ENCODE data around the gene RAB27B.
A peak's percentile ranks its signal among the peaks of the same experiment; 100 is the strongest.
"Not testable (repeated sequence)": the region's sequence is repeated elsewhere in the genome, so short reads cannot be mapped to it uniquely, and the experiment has no call there.

The RAB27B gene

DNA sequence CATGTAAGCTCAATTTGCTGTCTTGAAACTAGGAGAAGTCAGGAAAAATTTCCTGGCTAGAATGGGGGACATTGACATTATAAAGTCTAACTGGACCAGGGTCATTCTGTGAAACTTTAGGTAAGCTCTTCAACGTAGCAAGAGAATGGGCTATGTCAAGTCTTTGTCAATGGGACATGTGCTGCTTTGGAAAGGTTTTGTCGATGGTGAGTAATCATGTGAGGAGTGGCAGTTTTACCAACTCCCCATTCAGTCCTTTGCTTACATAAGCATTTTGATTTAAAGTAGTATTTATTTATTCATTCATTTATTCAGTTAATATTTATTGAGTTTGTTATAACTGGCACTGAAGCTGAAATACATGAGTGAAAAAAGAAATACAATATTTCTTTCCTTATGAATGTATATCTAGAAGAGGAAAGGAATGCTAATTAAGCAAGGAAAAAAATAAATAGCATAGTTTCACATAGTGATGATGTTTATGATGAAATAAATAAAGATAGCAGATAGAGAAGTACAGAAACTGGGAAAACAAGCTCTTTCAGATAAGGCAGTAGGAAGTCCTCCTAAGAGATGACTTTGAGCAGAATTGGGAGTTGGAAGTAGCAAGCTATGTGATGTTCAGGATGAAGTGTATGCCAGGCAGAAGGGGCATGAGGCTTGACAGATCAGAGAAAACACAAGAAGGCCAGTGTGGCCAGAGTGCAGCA, 25.4 kb upstream of the RAB27B start:
- ATAC-seq (replicated peaks) = no peak
- no peak overlapping the region for H3K27ac Mint-ChIP-seq

GRCh38 chr18:54805571-54806334, 22.5 kb upstream of the RAB27B start:
- Mint-ChIP-seq H3K27ac (no peak overlapping the region), H3K4me1 (ENCODE audit: low read depth in 2 of 2) (peaks cover 4% of the 10 kb centered on the region in 2 donors), H3K9me3 (peaks cover 0 to 5% of the 10 kb centered on the region in 2 donors), H3K27me3 (peaks cover 0 to 10% of the 10 kb centered on the region in 2 donors), H3K4me3 (no peak overlapping the region), H3K36me3 (ENCODE audit: insufficient read depth) (no peaks in the 10 kb centered on the region)
- no peak for DNase-seq
- peak; percentile 73 for ATAC-seq (replicated peaks)

More for the DNA sequence above, 25.4 kb upstream of the RAB27B start:
- H3K27me3 Mint-ChIP-seq = peaks cover 0 to 10% of the 10 kb centered on the region in 2 donors
- no peaks in the 10 kb centered on the region for H3K36me3 Mint-ChIP-seq (ENCODE audit: insufficient read depth)
- H3K9me3 Mint-ChIP-seq = peaks cover 0 to 5% of the 10 kb centered on the region in 2 donors
- H3K4me3 Mint-ChIP-seq = no peak overlapping the region
- H3K4me1 Mint-ChIP-seq (ENCODE audit: low read depth in 2 of 2) = peaks cover 4% of the 10 kb centered on the region in 2 donors
- no peak for DNase-seq

DNA sequence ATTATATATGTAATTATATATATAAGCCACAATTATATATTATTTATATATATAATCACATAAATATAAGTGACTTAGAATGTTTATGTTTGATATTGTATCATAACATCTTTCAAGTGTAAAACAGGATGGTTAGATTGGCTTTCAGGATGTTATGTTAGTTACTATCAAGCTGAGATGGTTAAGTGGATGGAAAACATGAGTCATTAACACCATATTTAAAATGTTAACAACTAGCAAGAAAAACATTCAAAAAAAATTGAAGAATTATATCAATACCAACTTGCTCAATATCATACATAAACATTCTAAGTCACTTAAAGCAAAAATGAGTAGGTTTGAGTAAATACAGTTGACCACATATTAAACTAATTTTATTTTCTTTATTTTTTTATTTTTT, 21.8 kb upstream of the RAB27B start:
- peak; percentile 21 for ATAC-seq (replicated peaks)
- H3K9me3 Mint-ChIP-seq = peaks cover 0 to 5% of the 10 kb centered on the region in 2 donors
- no peak overlapping the region for H3K4me3 Mint-ChIP-seq
- H3K36me3 Mint-ChIP-seq (ENCODE audit: insufficient read depth) = no peaks in the 10 kb centered on the region
- H3K27me3 Mint-ChIP-seq = peaks cover 0 to 10% of the 10 kb centered on the region in 2 donors
- no peak overlapping the region for H3K27ac Mint-ChIP-seq
- DNase-seq = no peak
- H3K4me1 Mint-ChIP-seq (ENCODE audit: low read depth in 2 of 2) = peaks cover 4% of the 10 kb centered on the region in 2 donors

DNA sequence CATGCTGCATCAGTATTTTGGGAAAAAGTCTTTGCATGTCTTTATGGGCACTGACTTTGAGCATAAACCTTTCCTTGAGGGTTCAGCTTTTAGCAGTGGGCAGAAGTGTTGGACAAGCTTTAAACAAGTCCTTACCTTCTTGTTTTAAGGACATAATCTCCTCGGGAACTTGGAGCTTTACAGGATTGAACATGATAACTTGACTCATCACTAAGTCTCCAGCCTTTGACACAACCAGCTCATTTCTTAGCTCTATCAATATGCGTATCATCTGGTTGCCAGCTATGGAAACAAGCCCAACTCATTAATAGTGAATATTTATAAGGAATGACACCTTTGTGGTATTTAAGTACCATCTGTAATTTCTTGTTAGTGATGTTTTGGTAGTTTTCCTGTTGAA, 21.0 kb upstream of the RAB27B start:
- Mint-ChIP-seq H3K9me3 (peaks cover 0 to 5% of the 10 kb centered on the region in 2 donors), H3K27me3 (peaks cover 0 to 10% of the 10 kb centered on the region in 2 donors), H3K4me1 (ENCODE audit: low read depth in 2 of 2) (peaks cover 4% of the 10 kb centered on the region in 2 donors), H3K4me3 (no peak overlapping the region), H3K27ac (no peak overlapping the region), H3K36me3 (ENCODE audit: insufficient read depth) (no peaks in the 10 kb centered on the region)
- DNase-seq (no peak), ATAC-seq (replicated peaks) (no peak)

DNA sequence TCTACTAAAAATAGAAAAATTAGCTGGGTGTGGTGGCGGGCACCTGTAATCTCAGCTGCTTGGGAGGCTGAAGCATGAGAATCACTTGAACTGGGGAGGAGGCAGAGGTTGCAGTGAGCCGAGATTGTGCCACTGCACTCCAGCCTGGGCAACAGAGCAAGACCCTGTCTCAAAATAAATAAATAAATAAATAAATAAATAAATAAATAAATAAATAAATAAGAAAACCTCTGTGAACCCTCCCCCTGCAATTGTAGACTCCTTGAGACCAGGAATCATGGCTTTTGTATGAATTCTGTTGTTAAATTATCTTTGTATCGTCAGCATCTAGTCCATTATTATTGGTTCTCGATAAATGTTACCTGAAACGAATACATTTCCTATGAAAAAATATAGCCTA, 17.6 kb upstream of the RAB27B start:
- not testable (repeated sequence) for H3K27me3 Mint-ChIP-seq; H3K36me3 Mint-ChIP-seq (ENCODE audit: insufficient read depth); ATAC-seq (replicated peaks); H3K4me3 Mint-ChIP-seq; H3K27ac Mint-ChIP-seq; DNase-seq; H3K9me3 Mint-ChIP-seq
- peaks cover 8 to 11% of the 10 kb centered on the region in 2 donors for H3K4me1 Mint-ChIP-seq (ENCODE audit: low read depth in 2 of 2)

DNA sequence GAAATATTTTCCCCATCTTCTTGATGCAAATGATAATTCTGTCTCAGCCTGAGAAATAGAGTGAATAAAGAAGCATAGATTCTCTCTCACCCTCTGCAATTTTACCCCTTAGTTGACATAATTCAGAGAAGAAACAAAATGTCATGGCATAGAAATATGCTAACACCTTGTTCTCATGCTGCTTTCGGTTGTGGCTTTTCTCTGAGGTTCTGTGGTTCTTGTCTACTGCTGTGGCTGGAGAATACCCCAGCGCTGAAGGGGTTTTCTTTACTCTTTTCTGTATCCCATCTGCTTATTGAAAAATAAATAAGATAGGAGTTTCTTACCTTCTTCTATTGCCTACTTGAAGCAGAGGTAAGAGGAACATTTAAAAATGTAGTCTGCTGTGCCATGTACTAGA, 15.4 kb upstream of the RAB27B start:
- no peak for DNase-seq
- peaks cover 0 to 3% of the 10 kb centered on the region in 2 donors for H3K27me3 Mint-ChIP-seq

DNA sequence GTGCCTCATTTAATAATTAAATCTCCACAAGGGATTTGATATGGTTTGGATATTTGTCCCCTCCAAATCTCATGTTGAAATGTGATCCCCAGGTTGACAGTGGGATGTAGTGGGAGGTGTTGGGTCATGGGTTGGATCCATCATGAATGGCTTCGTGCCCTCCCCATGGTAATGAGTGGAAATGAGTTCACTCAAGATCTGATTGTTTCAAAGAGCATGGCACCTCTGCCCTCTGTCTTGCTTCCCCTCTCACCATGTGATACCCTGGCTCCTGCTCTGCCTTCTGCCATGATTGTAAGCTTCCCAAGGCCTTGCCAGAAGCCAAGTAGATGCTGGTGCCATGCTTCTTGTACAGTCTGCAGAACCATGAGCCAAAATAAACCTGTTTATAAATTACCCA, 15.0 kb upstream of the RAB27B start:
- ATAC-seq (replicated peaks) = no peak
- H3K27ac Mint-ChIP-seq = no peak overlapping the region
- H3K36me3 Mint-ChIP-seq (ENCODE audit: insufficient read depth) = peaks cover 3% of the 10 kb centered on the region
- no peak for DNase-seq
- H3K9me3 Mint-ChIP-seq = no peaks in the 10 kb centered on the region
- H3K4me1 Mint-ChIP-seq (ENCODE audit: low read depth in 2 of 2) = peaks cover 4 to 8% of the 10 kb centered on the region in 2 donors
- peak overlapping the region in 1 of 2 donors; percentile 10 for H3K4me3 Mint-ChIP-seq
- H3K27me3 Mint-ChIP-seq = peaks cover 4 to 7% of the 10 kb centered on the region in 2 donors

More for the DNA sequence above, 15.4 kb upstream of the RAB27B start:
- peak; percentile 85 for ATAC-seq (replicated peaks)
- Mint-ChIP-seq H3K9me3 (no peaks in the 10 kb centered on the region), H3K36me3 (ENCODE audit: insufficient read depth) (peaks cover 3% of the 10 kb centered on the region), H3K27ac (no peak overlapping the region), H3K4me1 (ENCODE audit: low read depth in 2 of 2) (peaks cover 4 to 8% of the 10 kb centered on the region in 2 donors), H3K4me3 (no peak overlapping the region)

DNA sequence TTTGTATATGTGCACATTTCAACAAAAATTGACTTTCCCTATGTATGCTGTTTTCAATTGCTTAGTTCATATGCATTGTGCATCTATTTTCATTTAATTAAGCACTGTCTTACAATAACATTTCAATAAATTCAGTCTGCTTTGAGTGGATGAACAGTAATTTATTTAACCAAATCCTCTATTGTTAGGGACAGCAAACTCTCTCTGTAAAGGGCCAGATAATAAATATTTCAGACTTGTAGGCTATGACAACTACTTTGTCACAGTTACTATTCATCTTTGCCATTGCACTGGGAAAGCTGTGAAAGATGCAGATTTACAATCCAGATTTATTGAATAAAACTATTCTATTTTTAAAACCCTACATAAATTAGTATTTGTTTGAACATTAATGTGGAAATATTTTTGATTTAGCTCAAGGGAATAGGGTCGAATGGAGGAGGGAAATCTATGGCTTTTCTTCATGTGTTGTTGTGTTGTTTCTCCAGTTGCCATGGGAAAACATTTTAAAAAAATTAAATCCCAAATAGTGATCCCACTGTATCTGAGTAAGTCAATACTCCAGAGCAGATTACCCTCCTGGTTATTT, 14.2 kb upstream of the RAB27B start:
- H3K36me3 Mint-ChIP-seq (ENCODE audit: insufficient read depth) = peaks cover 3% of the 10 kb centered on the region
- H3K27ac Mint-ChIP-seq = no peak overlapping the region

DNA sequence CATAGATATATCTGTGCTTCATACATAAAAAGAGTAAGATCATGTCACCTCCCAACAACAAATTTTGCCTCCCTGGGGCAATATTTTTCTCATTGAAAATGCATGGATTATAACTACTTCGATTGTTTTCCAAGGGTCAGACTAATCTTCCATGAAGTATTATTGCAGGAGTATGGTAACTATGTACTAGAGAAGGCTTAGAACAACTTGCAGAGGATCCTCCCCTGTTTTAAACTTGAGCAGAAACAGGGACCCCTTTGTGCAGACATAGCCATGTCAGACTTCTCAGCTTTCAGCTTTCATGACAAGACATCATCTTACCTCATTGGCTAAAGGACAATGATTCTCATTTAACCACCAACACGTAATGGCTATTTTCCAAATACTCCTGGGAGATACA, 13.2 kb upstream of the RAB27B start:
- Mint-ChIP-seq H3K27ac (no peak overlapping the region), H3K27me3 (peaks cover 8 to 10% of the 10 kb centered on the region in 2 donors), H3K36me3 (ENCODE audit: insufficient read depth) (peaks cover 6% of the 10 kb centered on the region), H3K9me3 (no peaks in the 10 kb centered on the region), H3K4me3 (no peak overlapping the region), H3K4me1 (ENCODE audit: low read depth in 2 of 2) (peaks cover 4 to 8% of the 10 kb centered on the region in 2 donors)
- ATAC-seq (replicated peaks) = no peak
- no peak for DNase-seq

More for the DNA sequence above, 14.2 kb upstream of the RAB27B start:
- H3K4me3 Mint-ChIP-seq = no peak overlapping the region
- peaks cover 4 to 8% of the 10 kb centered on the region in 2 donors for H3K4me1 Mint-ChIP-seq (ENCODE audit: low read depth in 2 of 2)
- DNase-seq (no peak), ATAC-seq (replicated peaks) (no peak)
- no peaks in the 10 kb centered on the region for H3K9me3 Mint-ChIP-seq
- H3K27me3 Mint-ChIP-seq = peaks cover 8 to 10% of the 10 kb centered on the region in 2 donors

DNA sequence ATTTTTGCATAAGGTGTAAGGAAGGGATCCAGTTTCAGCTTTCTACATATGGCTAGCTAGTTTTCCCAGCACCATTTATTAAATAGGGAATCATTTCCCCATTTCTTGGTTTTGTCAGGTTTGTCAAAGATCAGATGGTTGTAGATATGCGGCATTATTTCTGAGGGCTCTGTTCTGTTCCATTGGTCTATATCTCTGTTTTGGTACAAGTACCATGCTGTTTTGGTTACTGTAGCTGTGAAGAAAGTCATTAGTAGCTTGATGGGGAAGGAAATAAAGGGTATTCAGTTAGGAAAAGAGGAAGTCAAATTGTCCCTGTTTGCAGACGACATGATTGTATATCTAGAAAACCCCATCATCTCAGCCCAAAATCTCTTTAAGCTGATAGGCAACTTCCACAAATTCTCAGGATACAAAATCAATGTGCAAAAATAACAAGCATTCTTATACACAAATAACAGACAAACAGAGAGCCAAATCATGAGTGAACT, 7.4 kb upstream of the RAB27B start:
- not testable (repeated sequence) for H3K4me1 Mint-ChIP-seq (ENCODE audit: low read depth in 2 of 2); ATAC-seq (replicated peaks); H3K27me3 Mint-ChIP-seq; DNase-seq; H3K4me3 Mint-ChIP-seq; H3K36me3 Mint-ChIP-seq (ENCODE audit: insufficient read depth); H3K9me3 Mint-ChIP-seq; H3K27ac Mint-ChIP-seq

DNA sequence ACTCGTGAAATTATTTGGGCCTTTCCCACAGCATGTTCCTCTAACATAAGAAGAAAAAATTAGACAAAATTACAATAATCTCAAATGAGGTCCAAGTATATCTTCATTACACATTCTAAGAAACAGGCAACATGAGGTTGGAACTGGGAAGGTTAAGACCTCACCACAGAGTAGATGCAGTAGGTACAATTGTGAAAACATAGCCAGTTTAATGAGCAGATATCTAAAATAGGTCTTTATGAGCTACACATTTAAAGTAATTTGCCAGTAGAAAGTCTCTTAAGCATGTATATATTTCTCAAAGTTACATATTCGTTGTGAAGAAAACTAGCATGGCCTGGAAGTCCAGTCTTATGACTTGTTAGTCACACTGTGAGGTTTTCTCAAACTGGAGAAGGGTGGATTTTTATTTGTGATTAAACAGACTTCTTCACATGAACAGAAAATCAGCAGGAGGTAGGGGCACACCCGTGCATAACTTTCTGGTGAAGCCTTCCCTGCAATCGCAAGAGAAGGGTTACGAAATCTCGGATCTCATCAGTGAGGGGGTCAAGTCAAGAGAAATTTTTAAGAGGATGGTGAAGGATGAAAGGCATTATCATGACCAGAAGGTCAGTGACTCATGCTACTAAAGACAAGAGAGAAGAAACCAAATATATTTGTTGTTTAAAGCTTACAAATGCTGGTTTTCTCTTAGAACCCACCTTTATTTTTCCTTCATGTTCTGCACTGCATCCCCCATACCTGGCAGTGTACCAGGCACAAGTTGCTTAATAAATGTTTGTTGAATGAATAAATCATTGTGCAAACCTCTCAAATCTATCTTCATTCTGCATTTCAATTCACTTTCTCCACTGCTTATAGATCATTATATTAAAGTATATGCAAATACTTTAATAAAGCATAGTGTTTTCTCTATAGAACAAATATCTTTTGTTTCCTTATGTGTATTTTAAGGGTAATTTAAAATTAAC, 5.1 kb upstream of the RAB27B start:
- Mint-ChIP-seq H3K4me1 (ENCODE audit: low read depth in 2 of 2) (peaks cover 4 to 5% of the 10 kb centered on the region in 2 donors), H3K9me3 (no peaks in the 10 kb centered on the region), H3K4me3 (no peak overlapping the region), H3K36me3 (ENCODE audit: insufficient read depth) (peaks cover 3% of the 10 kb centered on the region), H3K27me3 (peaks cover 4 to 5% of the 10 kb centered on the region in 2 donors), H3K27ac (no peak overlapping the region)
- ATAC-seq (replicated peaks) = no peak
- DNase-seq = no peak

DNA sequence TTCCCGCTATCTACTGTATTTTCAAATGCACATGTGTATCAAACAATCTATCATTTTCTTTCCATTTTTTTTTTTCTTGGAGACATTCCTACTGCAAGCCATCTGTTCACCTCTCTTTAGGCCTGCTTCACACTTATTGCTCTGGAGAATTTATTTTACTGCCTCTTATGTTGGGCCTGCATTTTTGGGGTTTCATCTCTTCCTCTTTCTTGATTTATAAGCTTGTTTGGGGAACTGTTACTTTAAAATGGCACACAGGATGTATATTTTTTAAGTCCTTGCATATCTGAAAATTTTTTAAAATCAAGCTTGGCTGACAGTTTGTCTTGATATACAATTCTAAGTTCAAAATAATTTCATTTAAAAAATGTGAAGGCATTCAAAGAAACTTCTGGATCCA, 3.5 kb upstream of the RAB27B start:
- Mint-ChIP-seq H3K36me3 (ENCODE audit: insufficient read depth) (peaks cover 1% of the 10 kb centered on the region), H3K27ac (no peak overlapping the region), H3K27me3 (no peaks in the 10 kb centered on the region), H3K9me3 (no peaks in the 10 kb centered on the region), H3K4me3 (no peak overlapping the region), H3K4me1 (ENCODE audit: low read depth in 2 of 2) (peaks cover 8 to 10% of the 10 kb centered on the region in 2 donors)
- ATAC-seq (replicated peaks) (no peak), DNase-seq (no peak)

All from effector memory CD8-positive, alpha-beta T cell (primary cell).